Skeletal muscle satellite cell (primary cell): Measurements from ENCODE around the gene MDN1. TPM values are rescaled to one million over a fixed set of nuclear protein-coding genes. Genes with fewer than 3 reads are reported as not detected.
A peak's percentile ranks its signal among the peaks of the same experiment; 100 is the strongest.
"Not testable (repeated sequence)": the region's sequence is repeated elsewhere in the genome, so short reads cannot be mapped to it uniquely, and the experiment has no call there.

Experiments
- H3K27me3 ChIP-seq: 2 replicates; pipeline ENCODE4 v1.7.0; 2013; ENCODE audit warnings: low read length; ENCODE audit not compliant: control insufficient read depth, insufficient read depth
- H3K36me3 ChIP-seq: 2 replicates; pipeline ENCODE4 v1.7.0; 2013; ENCODE audit warnings: mild to moderate bottlenecking, control low read depth, low read length; ENCODE audit not compliant: insufficient read depth
- H3K4me1 ChIP-seq: 2 replicates; pipeline ENCODE4 v1.7.0; 2013; ENCODE audit warnings: low read length; ENCODE audit not compliant: control insufficient read depth, insufficient read depth
- H3K4me2 ChIP-seq: 2 replicates; pipeline ENCODE4 v1.7.0; 2013; ENCODE audit warnings: mild to moderate bottlenecking, low read length
- H3K4me3 ChIP-seq: 2 replicates; pipeline ENCODE4 v1.7.0; 2013; ENCODE audit warnings: low read length
- H3K9ac ChIP-seq: 2 replicates; pipeline ENCODE4 v1.7.0; 2013; ENCODE audit warnings: mild to moderate bottlenecking, low read depth, low read length, moderate library complexity
- H3K9me3 ChIP-seq: replicated peaks from 2 replicates; pipeline ENCODE4 v1.7.0; 2013; ENCODE audit warnings: mild to moderate bottlenecking, control low read depth, low read length
- total RNA-seq: library from RNA; depleted of rRNA; stranded (reverse); fragments of >200 nt; gene quantifications from 2 replicates; pipeline ENCODE4 v1.2.3, GENCODE V29; 2012; rRNA removed

The MDN1 gene
- 28.6 and 29.3 TPM in 2 replicates for total RNA-seq

- H3K4me1 ChIP-seq = peaks cover 8% of the 10 kb centered on the region
- H3K4me3 ChIP-seq = peak within 1 kb of the TSS; percentile 92
- no peaks in the 10 kb centered on the region for H3K36me3 ChIP-seq
- peak within 1 kb of the TSS; percentile 94 for H3K4me2 ChIP-seq
- H3K9me3 ChIP-seq = no peaks in the 10 kb centered on the region
- no peaks in the 10 kb centered on the region for H3K27me3 ChIP-seq
- peak within 1 kb of the TSS; percentile 85 for H3K9ac ChIP-seq
Observed at GRCh38 chr6:89819336-89820130, at the start of gene MDN1. TSS of gene MDN1 (minus strand) at chr6:89819794. CDS start at chr6:89819607, 187 bp downstream.

- Histone ChIP-seq H3K9ac (no peak overlapping the region), H3K4me3 (no peak overlapping the region), H3K27me3 (no peaks in the 10 kb centered on the region), H3K4me2 (no peak overlapping the region), H3K9me3 (no peaks in the 10 kb centered on the region), H3K4me1 (no peaks in the 10 kb centered on the region), H3K36me3 (peaks cover 66% of the 10 kb centered on the region)
Observed at GRCh38 chr6:89866024-89866678, 46.6 kb upstream of the MDN1 start.

- Histone ChIP-seq H3K36me3 (peaks cover 71% of the 10 kb centered on the region), H3K9ac (no peak overlapping the region), H3K4me1 (no peaks in the 10 kb centered on the region)
Observed at GRCh38 chr6:89862698-89863097, 43.1 kb upstream of the MDN1 start.

GRCh38 chr6:89862273-89862672 lies 42.7 kb upstream of the MDN1 start:
- H3K9me3 ChIP-seq = no peaks in the 10 kb centered on the region
- H3K36me3 ChIP-seq = peaks cover 68% of the 10 kb centered on the region
- H3K27me3 ChIP-seq = no peaks in the 10 kb centered on the region
- H3K4me1 ChIP-seq = no peaks in the 10 kb centered on the region
- H3K4me3 ChIP-seq = no peak overlapping the region
- no peak overlapping the region for H3K9ac ChIP-seq
- no peak overlapping the region for H3K4me2 ChIP-seq

More at GRCh38 chr6:89862698-89863097, 43.1 kb upstream of the MDN1 start:
- H3K4me2 ChIP-seq = no peak overlapping the region
- no peak overlapping the region for H3K4me3 ChIP-seq
- no peaks in the 10 kb centered on the region for H3K27me3 ChIP-seq
- no peaks in the 10 kb centered on the region for H3K9me3 ChIP-seq

GRCh38 chr6:89859744-89860143 lies 40.1 kb upstream of the MDN1 start:
- Histone ChIP-seq H3K4me1 (no peaks in the 10 kb centered on the region), H3K9ac (no peak overlapping the region), H3K4me2 (no peak overlapping the region), H3K4me3 (no peak overlapping the region), H3K27me3 (no peaks in the 10 kb centered on the region), H3K36me3 (peaks cover 67% of the 10 kb centered on the region), H3K9me3 (no peaks in the 10 kb centered on the region)

- Histone ChIP-seq H3K27me3 (no peaks in the 10 kb centered on the region), H3K4me2 (no peak overlapping the region), H3K4me3 (no peak overlapping the region), H3K36me3 (peaks cover 68% of the 10 kb centered on the region), H3K4me1 (no peaks in the 10 kb centered on the region), H3K9me3 (no peaks in the 10 kb centered on the region), H3K9ac (no peak overlapping the region)
Observed at GRCh38 chr6:89858041-89858440, 38.4 kb upstream of the MDN1 start.

GRCh38 chr6:89853068-89853467 lies 33.5 kb upstream of the MDN1 start:
- Histone ChIP-seq H3K9ac (no peak overlapping the region), H3K27me3 (no peaks in the 10 kb centered on the region), H3K9me3 (no peaks in the 10 kb centered on the region), H3K4me2 (no peak overlapping the region), H3K4me3 (no peak overlapping the region), H3K4me1 (no peaks in the 10 kb centered on the region), H3K36me3 (peaks cover 32% of the 10 kb centered on the region)

GRCh38 chr6:89847513-89847912 lies 27.9 kb upstream of the MDN1 start:
- not testable (repeated sequence) for H3K4me3 ChIP-seq, H3K27me3 ChIP-seq, H3K9ac ChIP-seq, H3K4me2 ChIP-seq, H3K9me3 ChIP-seq, H3K4me1 ChIP-seq
- H3K36me3 ChIP-seq = peaks cover 12% of the 10 kb centered on the region

- Histone ChIP-seq H3K4me2 (peak overlapping the region; percentile 23), H3K4me3 (no peak overlapping the region), H3K36me3 (peaks cover 9% of the 10 kb centered on the region), H3K27me3 (no peaks in the 10 kb centered on the region), H3K9ac (no peak overlapping the region), H3K4me1 (peaks cover 15% of the 10 kb centered on the region), H3K9me3 (no peaks in the 10 kb centered on the region)
Observed at GRCh38 chr6:89843070-89843469, 23.5 kb upstream of the MDN1 start.

- peaks cover 15% of the 10 kb centered on the region for H3K4me1 ChIP-seq
- no peak overlapping the region for H3K4me2 ChIP-seq
Observed at GRCh38 chr6:89842228-89842627, 22.6 kb upstream of the MDN1 start.

GRCh38 chr6:89840538-89840937 lies 20.9 kb upstream of the MDN1 start:
- peaks cover 3% of the 10 kb centered on the region for H3K36me3 ChIP-seq
- H3K4me3 ChIP-seq = no peak overlapping the region
- H3K4me1 ChIP-seq = peaks cover 15% of the 10 kb centered on the region
- no peak overlapping the region for H3K4me2 ChIP-seq
- H3K9me3 ChIP-seq = no peaks in the 10 kb centered on the region
- H3K9ac ChIP-seq = no peak overlapping the region
- no peaks in the 10 kb centered on the region for H3K27me3 ChIP-seq

More at GRCh38 chr6:89842228-89842627, 22.6 kb upstream of the MDN1 start:
- Histone ChIP-seq H3K36me3 (peaks cover 9% of the 10 kb centered on the region), H3K4me3 (no peak overlapping the region), H3K9me3 (no peaks in the 10 kb centered on the region), H3K9ac (no peak overlapping the region), H3K27me3 (no peaks in the 10 kb centered on the region)
